ENCODE measurements around the gene PLEKHA6. TPM values are rescaled to one million over a fixed set of nuclear protein-coding genes. Genes with fewer than 3 reads are reported as not detected.

The PLEKHA6 gene
- total RNA-seq, 1 donor from 2014 or later: 0.07 TPM

- no peaks in the 10 kb centered on the region for H3K4me1 Mint-ChIP-seq
- peaks cover 3% of the 10 kb centered on the region for H3K27me3 Mint-ChIP-seq
- no peaks in the 10 kb centered on the region for H3K36me3 Mint-ChIP-seq (ENCODE audit: low read depth)
- H3K4me3 Mint-ChIP-seq: no peak overlapping the region
- no peak for DNase-seq
- intact Hi-C loops (cut with micrococcal nuclease): no loop called here
- no peaks in the 10 kb centered on the region for H3K9me3 Mint-ChIP-seq
- H3K27ac Mint-ChIP-seq: no peak overlapping the region
These were observed 161.1 kb downstream of the PLEKHA6 start for GRCh38 chr1:204198348-204199340.

- no peak overlapping the region for H3K4me3 Mint-ChIP-seq
- H3K9me3 Mint-ChIP-seq: no peaks in the 10 kb centered on the region
- no peaks in the 10 kb centered on the region for H3K36me3 Mint-ChIP-seq (ENCODE audit: low read depth)
- DNase-seq: no peak
- intact Hi-C loops (cut with micrococcal nuclease): no loop called here
- no peaks in the 10 kb centered on the region for H3K4me1 Mint-ChIP-seq
- no peak overlapping the region for H3K27ac Mint-ChIP-seq
- H3K27me3 Mint-ChIP-seq: peaks cover 9% of the 10 kb centered on the region
These were observed 162.7 kb downstream of the PLEKHA6 start for GRCh38 chr1:204197068-204197467.

GRCh38 chr1:204196068-204196795 lies 163.5 kb downstream of the PLEKHA6 start, which contains the start of gene KISS1:
Gene KISS1, minus strand, starts transcription at chr1:204196491. Its CDS starts 3,615 bp downstream, at chr1:204192876.
- H3K27ac Mint-ChIP-seq: no peak within 1 kb of the TSS
- peaks cover 13% of the 10 kb centered on the region for H3K27me3 Mint-ChIP-seq
- no peaks in the 10 kb centered on the region for H3K9me3 Mint-ChIP-seq
- intact Hi-C loops (cut with micrococcal nuclease): no loop called here
- DNase-seq: no peak
- H3K4me1 Mint-ChIP-seq: no peaks in the 10 kb centered on the region
- no peaks in the 10 kb centered on the region for H3K36me3 Mint-ChIP-seq (ENCODE audit: low read depth)
- H3K4me3 Mint-ChIP-seq: no peak within 1 kb of the TSS

- no peak overlapping the region for H3K4me3 Mint-ChIP-seq
- H3K27me3 Mint-ChIP-seq: peaks cover 21% of the 10 kb centered on the region
- H3K27ac Mint-ChIP-seq: no peak overlapping the region
- H3K4me1 Mint-ChIP-seq: peaks cover 2% of the 10 kb centered on the region
- H3K9me3 Mint-ChIP-seq: no peaks in the 10 kb centered on the region
- DNase-seq: no peak
- intact Hi-C loops (cut with micrococcal nuclease): no loop called here
- no peaks in the 10 kb centered on the region for H3K36me3 Mint-ChIP-seq (ENCODE audit: low read depth)
These were observed 165.0 kb downstream of the PLEKHA6 start for GRCh38 chr1:204194771-204195170.

- no peaks in the 10 kb centered on the region for H3K36me3 Mint-ChIP-seq (ENCODE audit: low read depth)
- peaks cover 28% of the 10 kb centered on the region for H3K27me3 Mint-ChIP-seq
- no peak overlapping the region for H3K4me3 Mint-ChIP-seq
These were observed 165.6 kb downstream of the PLEKHA6 start for GRCh38 chr1:204194080-204194479.

GRCh38 chr1:204192589-204193352 lies 167.0 kb downstream of the PLEKHA6 start:
- intact Hi-C loops (cut with micrococcal nuclease): no loop called here
- H3K27ac Mint-ChIP-seq: no peak overlapping the region
- H3K27me3 Mint-ChIP-seq: peaks cover 36% of the 10 kb centered on the region
- H3K4me3 Mint-ChIP-seq: no peak overlapping the region
- H3K36me3 Mint-ChIP-seq (ENCODE audit: low read depth): no peaks in the 10 kb centered on the region
- DNase-seq: no peak
- no peaks in the 10 kb centered on the region for H3K9me3 Mint-ChIP-seq
- H3K4me1 Mint-ChIP-seq: peaks cover 11% of the 10 kb centered on the region

More at GRCh38 chr1:204194080-204194479, 165.6 kb downstream of the PLEKHA6 start:
- Mint-ChIP-seq H3K4me1 (peaks cover 7% of the 10 kb centered on the region), H3K27ac (no peak overlapping the region), H3K9me3 (no peaks in the 10 kb centered on the region)
- intact Hi-C loops (cut with micrococcal nuclease): no loop called here
- no peak for DNase-seq

- no peak for DNase-seq
- intact Hi-C loops (cut with micrococcal nuclease): no loop called here
- Mint-ChIP-seq H3K36me3 (ENCODE audit: low read depth) (no peaks in the 10 kb centered on the region), H3K9me3 (no peaks in the 10 kb centered on the region), H3K4me3 (no peak overlapping the region), H3K27ac (no peak overlapping the region), H3K27me3 (peaks cover 41% of the 10 kb centered on the region), H3K4me1 (peaks cover 11% of the 10 kb centered on the region)
These were observed 167.7 kb downstream of the PLEKHA6 start for GRCh38 chr1:204192046-204192445.

- no peak overlapping the region for H3K27ac Mint-ChIP-seq
- no peak overlapping the region for H3K4me3 Mint-ChIP-seq
- peaks cover 11% of the 10 kb centered on the region for H3K4me1 Mint-ChIP-seq
- intact Hi-C loops (cut with micrococcal nuclease): no loop called here
- DNase-seq: no peak
- no peaks in the 10 kb centered on the region for H3K9me3 Mint-ChIP-seq
- H3K36me3 Mint-ChIP-seq (ENCODE audit: low read depth): no peaks in the 10 kb centered on the region
- H3K27me3 Mint-ChIP-seq: peaks cover 43% of the 10 kb centered on the region
These were observed 168.3 kb downstream of the PLEKHA6 start for GRCh38 chr1:204191456-204191855.

- Mint-ChIP-seq H3K27me3 (peaks cover 43% of the 10 kb centered on the region), H3K36me3 (ENCODE audit: low read depth) (no peaks in the 10 kb centered on the region)
These were observed 169.2 kb downstream of the PLEKHA6 start for GRCh38 chr1:204190212-204191211.

GRCh38 chr1:204188959-204189639 lies 170.6 kb downstream of the PLEKHA6 start:
- peaks cover 11% of the 10 kb centered on the region for H3K4me1 Mint-ChIP-seq
- intact Hi-C loops (cut with micrococcal nuclease): no loop called here
- no peaks in the 10 kb centered on the region for H3K36me3 Mint-ChIP-seq (ENCODE audit: low read depth)
- H3K4me3 Mint-ChIP-seq: no peak overlapping the region
- peaks cover 48% of the 10 kb centered on the region for H3K27me3 Mint-ChIP-seq
- peak; percentile 60 for DNase-seq
- no peak overlapping the region for H3K27ac Mint-ChIP-seq
- no peaks in the 10 kb centered on the region for H3K9me3 Mint-ChIP-seq

More at GRCh38 chr1:204190212-204191211, 169.2 kb downstream of the PLEKHA6 start:
- Mint-ChIP-seq H3K4me1 (peaks cover 11% of the 10 kb centered on the region), H3K27ac (no peak overlapping the region), H3K4me3 (peak overlapping the region; percentile 44), H3K9me3 (no peaks in the 10 kb centered on the region)
- intact Hi-C loops (cut with micrococcal nuclease): no loop called here
- DNase-seq: no peak

GRCh38 chr1:204186597-204186996 lies 173.1 kb downstream of the PLEKHA6 start:
- Mint-ChIP-seq H3K36me3 (ENCODE audit: low read depth) (no peaks in the 10 kb centered on the region), H3K27ac (no peak overlapping the region), H3K9me3 (no peaks in the 10 kb centered on the region), H3K4me3 (no peak overlapping the region), H3K4me1 (peaks cover 11% of the 10 kb centered on the region), H3K27me3 (peaks cover 40% of the 10 kb centered on the region)
- DNase-seq: no peak
- intact Hi-C loops (cut with micrococcal nuclease): no loop called here

- H3K36me3 Mint-ChIP-seq (ENCODE audit: low read depth): no peaks in the 10 kb centered on the region
- no peaks in the 10 kb centered on the region for H3K4me1 Mint-ChIP-seq
- intact Hi-C loops (cut with micrococcal nuclease): no loop called here
- no peak overlapping the region for H3K27ac Mint-ChIP-seq
- no peaks in the 10 kb centered on the region for H3K9me3 Mint-ChIP-seq
- no peak overlapping the region for H3K4me3 Mint-ChIP-seq
- peaks cover 6% of the 10 kb centered on the region for H3K27me3 Mint-ChIP-seq
- DNase-seq: no peak
These were observed 178.6 kb downstream of the PLEKHA6 start for GRCh38 chr1:204181116-204181515.
